ENCODE measurements around the gene CEP192.
"Not testable (repeated sequence)": the region's sequence is repeated elsewhere in the genome, so short reads cannot be mapped to it uniquely, and the experiment has no call there.

The CEP192 gene

GRCh38 chr18:12993439-12993838, 2.3 kb downstream of the CEP192 start:
- DNase-seq (ENCODE audit: low spot score), result no peak

- DNase-seq (ENCODE audit: low spot score), result no peak
These were observed 4.3 kb downstream of the CEP192 start for GRCh38 chr18:12995424-12995823.

GRCh38 chr18:12995952-12996477, 4.9 kb downstream of the CEP192 start:
- no peak for DNase-seq (ENCODE audit: low spot score)

GRCh38 chr18:12996661-12997292, 5.6 kb downstream of the CEP192 start:
- no peak for DNase-seq (ENCODE audit: low spot score)

- not testable (repeated sequence) for DNase-seq (ENCODE audit: low spot score)
These were observed 6.2 kb downstream of the CEP192 start for GRCh38 chr18:12997330-12997729.

- DNase-seq (ENCODE audit: low spot score), result no peak
These were observed 7.3 kb downstream of the CEP192 start for GRCh38 chr18:12998332-12999060.

- no peak for DNase-seq (ENCODE audit: low spot score)
These were observed 12.3 kb downstream of the CEP192 start for GRCh38 chr18:13003466-13003896.

GRCh38 chr18:13004396-13004795, 13.2 kb downstream of the CEP192 start:
- no peak for DNase-seq (ENCODE audit: low spot score)

GRCh38 chr18:13005289-13005688, 14.1 kb downstream of the CEP192 start:
- no peak for DNase-seq (ENCODE audit: low spot score)

GRCh38 chr18:13006531-13007247, 15.5 kb downstream of the CEP192 start:
- DNase-seq (ENCODE audit: low spot score), result no peak

GRCh38 chr18:13007248-13007560, 16.0 kb downstream of the CEP192 start:
- DNase-seq (ENCODE audit: low spot score), result no peak

- DNase-seq (ENCODE audit: low spot score), result no peak
These were observed 20.6 kb downstream of the CEP192 start for GRCh38 chr18:13011719-13012118.

GRCh38 chr18:13014232-13014631, 23.1 kb downstream of the CEP192 start:
- DNase-seq (ENCODE audit: low spot score), result no peak

- DNase-seq (ENCODE audit: low spot score), result no peak
These were observed 23.7 kb downstream of the CEP192 start for GRCh38 chr18:13014818-13015217.

GRCh38 chr18:13017247-13017875, 26.2 kb downstream of the CEP192 start:
- no peak for DNase-seq (ENCODE audit: low spot score)

- no peak for DNase-seq (ENCODE audit: low spot score)
These were observed 27.2 kb downstream of the CEP192 start for GRCh38 chr18:13018374-13018773.

- no peak for DNase-seq (ENCODE audit: low spot score)
These were observed 28.1 kb downstream of the CEP192 start for GRCh38 chr18:13019301-13019700.

- no peak for DNase-seq (ENCODE audit: low spot score)
These were observed 31.5 kb downstream of the CEP192 start for GRCh38 chr18:13022644-13023043.

- no peak for DNase-seq (ENCODE audit: low spot score)
These were observed 34.1 kb downstream of the CEP192 start for GRCh38 chr18:13025233-13025632.

- DNase-seq (ENCODE audit: low spot score), result no peak
These were observed 35.6 kb downstream of the CEP192 start for GRCh38 chr18:13026583-13027270.

- no peak for DNase-seq (ENCODE audit: low spot score)
These were observed 37.7 kb downstream of the CEP192 start for GRCh38 chr18:13028869-13029268.

GRCh38 chr18:13032173-13032572, 41.0 kb downstream of the CEP192 start:
- no peak for DNase-seq (ENCODE audit: low spot score)

All from CD4-positive, alpha-beta T cell treated with Interleukin-6 at 100 ng/mL for 8 hours (primary cell).